ENCODE data around the gene LRP1B.

DNA sequence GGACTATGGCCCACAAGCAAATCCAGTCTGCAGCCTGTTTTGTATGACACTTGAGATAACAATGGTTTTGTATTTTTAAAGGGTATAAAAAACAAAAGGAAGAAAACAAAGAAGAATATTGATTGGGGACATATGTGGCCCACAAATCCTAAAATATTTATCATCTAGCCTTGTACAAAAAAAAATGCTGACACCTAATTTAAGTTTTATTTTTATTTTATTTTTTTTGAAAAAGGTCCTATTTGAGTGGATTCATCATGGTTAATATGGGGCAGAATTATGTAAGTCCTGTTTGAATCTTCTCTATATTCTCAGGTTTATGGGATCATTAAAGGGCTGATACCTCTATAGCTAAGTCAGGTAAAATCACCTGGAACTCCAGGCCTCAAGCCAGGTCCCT, 525.7 kb downstream of the LRP1B start:
- TF ChIP-seq TAF1 (IDR thresholded peaks at IDR 0.05; ENCODE audit: borderline replicate concordance, low read depth, low read length): no peak
- TF ChIP-seq POLR2A (IDR thresholded peaks at IDR 0.05; ENCODE audit: low read depth, low read length): no peak
- no peak for TF ChIP-seq POLR2AphosphoS5 (IDR thresholded peaks at IDR 0.05; ENCODE audit: low read depth, low read length)
